Endodermal cell (in vitro differentiated cells): ENCODE data around the gene ATRNL1. TPM values are rescaled to one million over a fixed set of nuclear protein-coding genes. Genes with fewer than 3 reads are reported as not detected.

Experiments
- DNase-seq: peaks from one replicate; pipeline ENCODE4 v3.0.0-alpha.2; 2017
- H3K27ac ChIP-seq: 2 replicates; pipeline ENCODE4 v1.5.1; 2013; ENCODE audit warnings: mild to moderate bottlenecking, low read depth, low read length, moderate library complexity
- H3K27me3 ChIP-seq: 2 replicates; pipeline ENCODE4 v1.6.1; 2013; ENCODE audit warnings: mild to moderate bottlenecking, low read length, moderate library complexity; ENCODE audit not compliant: insufficient read depth, control insufficient read depth, poor library complexity, severe bottlenecking
- H3K36me3 ChIP-seq: 2 replicates; pipeline ENCODE4 v1.7.0; 2013; ENCODE audit warnings: mild to moderate bottlenecking, low read length, moderate library complexity; ENCODE audit not compliant: control insufficient read depth, insufficient read depth
- H3K4me1 ChIP-seq: one replicate; pipeline ENCODE4 v1.7.0; 2013; ENCODE audit warnings: low read length; ENCODE audit not compliant: control insufficient read depth, insufficient read depth
- H3K4me3 ChIP-seq: 2 replicates; pipeline ENCODE4 v1.5.1; 2013; ENCODE audit warnings: mild to moderate bottlenecking, low read length, moderate library complexity
- H3K9ac ChIP-seq: 2 replicates; pipeline ENCODE4 v1.6.1; 2013; ENCODE audit warnings: mild to moderate bottlenecking, low read length, moderate library complexity; ENCODE audit not compliant: poor library complexity, severe bottlenecking; ENCODE audit errors: extremely low read depth
- H3K9me3 ChIP-seq: 2 replicates; pipeline ENCODE4 v1.6.1; 2013; ENCODE audit warnings: mild to moderate bottlenecking, low read length, moderate library complexity; ENCODE audit not compliant: control insufficient read depth
- H3K27ac Mint-ChIP-seq: 2 replicates; pipeline ENCODE4 v1.8.0; 2020; ENCODE audit warnings: mixed read lengths
- H3K27me3 Mint-ChIP-seq: 2 replicates; pipeline ENCODE4 v1.8.0; 2021; ENCODE audit warnings: mild to moderate bottlenecking, mixed read lengths; ENCODE audit not compliant: insufficient read depth
- H3K36me3 Mint-ChIP-seq: 2 replicates; pipeline ENCODE4 v1.8.0; 2020; ENCODE audit warnings: low read depth, mixed read lengths
- H3K4me1 Mint-ChIP-seq: 2 replicates; pipeline ENCODE4 v1.8.0; 2020; ENCODE audit warnings: mixed read lengths
- H3K4me3 Mint-ChIP-seq: 2 replicates; pipeline ENCODE4 v1.8.0; 2020; ENCODE audit warnings: mild to moderate bottlenecking, moderate library complexity, mixed read lengths
- H3K9me3 Mint-ChIP-seq: 2 replicates; pipeline ENCODE4 v1.8.0; 2020; ENCODE audit warnings: mild to moderate bottlenecking, mixed read lengths
- CTCF ChIP-seq: fragments of 200-600 bp; sonication (generic); conservative IDR thresholded peaks from 2 replicates; pipeline ENCODE4 v1.5.0; 2021; ENCODE audit warnings: antibody characterized with exemption, mild to moderate bottlenecking
- WGBS, 2 experiments: methylation state at CpG; one replicate each; pipeline versions ENCODE4 v1.1.5 to v1.1.7; 2013; ENCODE audit warnings: missing lambda C conversion rate in 2 of 2, mixed read lengths in 1 of 2; ENCODE audit not compliant: insufficient coverage in 1 of 2, insufficient read length in 1 of 2; 5-methylcytosine and 5-hydroxymethylcytosine counted together
- total RNA-seq, 2 donors: library from RNA; stranded (reverse); fragmentation: NEBNext Ultra II Directional in 1 of 2; extraction: Animal tissue kit (Norgen Biotek cat#: 25700) in 1 of 2; gene quantifications; 2 replicates in 1 of 2; 3 replicates in 1 of 2; pipeline ENCODE4 v1.2.1, GENCODE V29; 2021

Gene ATRNL1
- total RNA-seq, 2 donors from 2014 or later, result 8.0 to 9.0 TPM

DNA sequence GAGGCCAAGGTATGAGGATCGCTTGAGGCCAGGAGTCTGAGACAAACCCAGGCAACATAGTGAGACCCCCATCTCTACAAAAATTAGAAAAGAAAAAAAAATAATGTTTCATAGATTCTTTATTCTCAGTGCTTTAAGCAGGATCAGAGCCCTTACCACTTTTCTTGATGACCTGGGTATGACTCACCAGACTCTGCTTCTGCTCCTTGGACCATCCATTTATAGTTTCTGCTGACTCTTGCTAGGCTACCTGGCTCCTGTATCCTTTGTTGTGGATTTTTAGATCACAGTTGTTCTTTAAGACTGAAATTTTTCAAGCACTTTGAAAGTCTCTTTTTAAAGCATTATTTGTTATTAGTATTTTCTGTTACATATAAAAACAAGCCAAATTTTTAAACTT, 768.7 kb downstream of the ATRNL1 start:
- no peak for DNase-seq
- no peak overlapping the region for H3K9ac ChIP-seq
- no peaks in the 10 kb centered on the region for H3K36me3 Mint-ChIP-seq
- no peaks in the 10 kb centered on the region for H3K27me3 Mint-ChIP-seq
- no peaks in the 10 kb centered on the region for H3K27me3 ChIP-seq
- no peak overlapping the region for H3K4me3 Mint-ChIP-seq
- H3K9me3 Mint-ChIP-seq, result peaks cover 4% of the 10 kb centered on the region
- WGBS, 2 experiments, result 92% methylated on average over 1 of the region's 1 CpG; no CpG with 5 or more reads in 1 of the 2 experiments
- peaks cover 4% of the 10 kb centered on the region for H3K4me1 Mint-ChIP-seq
- H3K27ac Mint-ChIP-seq, result no peak overlapping the region
- no peaks in the 10 kb centered on the region for H3K36me3 ChIP-seq
- H3K4me3 ChIP-seq, result no peak overlapping the region
- no peaks in the 10 kb centered on the region for H3K9me3 ChIP-seq
- H3K27ac ChIP-seq, result no peak overlapping the region
- TF ChIP-seq CTCF, result no peak
- no peaks in the 10 kb centered on the region for H3K4me1 ChIP-seq

DNA sequence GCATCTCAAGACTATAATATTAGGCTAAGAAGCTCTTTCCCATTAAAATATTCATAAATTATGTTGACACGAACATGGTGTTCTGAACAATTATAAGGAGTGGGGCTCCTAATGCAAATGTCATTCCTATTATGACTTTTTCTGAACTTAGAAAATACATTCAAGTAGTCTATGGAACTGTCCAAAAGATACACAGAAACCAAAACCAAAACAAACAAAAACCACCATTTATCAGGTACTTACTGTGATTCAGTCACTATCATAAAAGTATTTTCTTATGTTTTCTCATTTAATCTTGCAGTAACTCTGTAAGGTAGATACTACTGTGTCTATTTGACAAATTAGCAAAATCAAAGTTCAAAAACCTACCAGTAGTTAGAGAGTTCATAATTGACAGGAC, 773.0 kb downstream of the ATRNL1 start:
- Histone ChIP-seq H3K4me3 (no peak overlapping the region), H3K9me3 (no peaks in the 10 kb centered on the region), H3K27me3 (no peaks in the 10 kb centered on the region), H3K4me1 (no peaks in the 10 kb centered on the region), H3K27ac (no peak overlapping the region), H3K9ac (no peak overlapping the region), H3K36me3 (no peaks in the 10 kb centered on the region)
- Mint-ChIP-seq H3K27ac (no peak overlapping the region), H3K4me1 (peaks cover 8% of the 10 kb centered on the region), H3K4me3 (no peak overlapping the region), H3K27me3 (no peaks in the 10 kb centered on the region), H3K9me3 (no peaks in the 10 kb centered on the region), H3K36me3 (no peaks in the 10 kb centered on the region)
- no peak for TF ChIP-seq CTCF
- DNase-seq, result no peak
- WGBS, 2 experiments, result 88% methylated on average over 1 of the region's 1 CpG; no CpG with 5 or more reads in 1 of the 2 experiments

DNA sequence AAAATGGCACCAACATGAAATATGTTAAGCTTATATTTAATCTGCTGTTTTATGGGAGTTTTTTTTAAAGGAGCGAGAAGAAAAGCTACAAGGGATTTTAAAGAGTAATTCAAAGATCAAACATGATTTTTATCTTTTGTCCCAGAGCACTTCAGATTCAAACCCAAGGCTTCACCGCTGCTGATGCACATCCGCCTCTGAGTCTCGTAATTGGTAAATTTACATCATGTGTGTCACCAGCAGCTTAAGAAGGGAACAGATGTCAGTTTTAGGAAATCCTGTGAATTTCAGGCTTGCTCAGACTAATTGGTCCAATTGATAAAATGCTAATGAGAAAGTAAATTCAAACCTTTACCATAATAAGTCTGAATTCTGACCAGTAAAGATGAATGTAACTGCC, 773.5 kb downstream of the ATRNL1 start:
- no peak for TF ChIP-seq CTCF
- Histone ChIP-seq H3K36me3 (no peaks in the 10 kb centered on the region), H3K4me3 (no peak overlapping the region), H3K27ac (no peak overlapping the region), H3K9me3 (no peaks in the 10 kb centered on the region), H3K9ac (no peak overlapping the region), H3K27me3 (no peaks in the 10 kb centered on the region), H3K4me1 (peaks cover under 1% of the 10 kb centered on the region)
- no peaks in the 10 kb centered on the region for H3K27me3 Mint-ChIP-seq
- H3K27ac Mint-ChIP-seq, result no peak overlapping the region
- 96 to 100% methylated on average over 4 of the region's 4 CpGs for WGBS, 2 experiments
- no peak overlapping the region for H3K4me3 Mint-ChIP-seq
- DNase-seq, result no peak
- H3K4me1 Mint-ChIP-seq, result peaks cover 12% of the 10 kb centered on the region
- no peaks in the 10 kb centered on the region for H3K9me3 Mint-ChIP-seq
- H3K36me3 Mint-ChIP-seq, result no peaks in the 10 kb centered on the region
